Measurements from ENCODE around the gene SBF2. TPM values are rescaled to one million over a fixed set of nuclear protein-coding genes. Genes with fewer than 3 reads are reported as not detected.

The SBF2 gene
- total RNA-seq, 4 donors from 2014 or later = 75.0 to 104 (median 86.9) TPM

- TF ChIP-seq, protein P1, sequence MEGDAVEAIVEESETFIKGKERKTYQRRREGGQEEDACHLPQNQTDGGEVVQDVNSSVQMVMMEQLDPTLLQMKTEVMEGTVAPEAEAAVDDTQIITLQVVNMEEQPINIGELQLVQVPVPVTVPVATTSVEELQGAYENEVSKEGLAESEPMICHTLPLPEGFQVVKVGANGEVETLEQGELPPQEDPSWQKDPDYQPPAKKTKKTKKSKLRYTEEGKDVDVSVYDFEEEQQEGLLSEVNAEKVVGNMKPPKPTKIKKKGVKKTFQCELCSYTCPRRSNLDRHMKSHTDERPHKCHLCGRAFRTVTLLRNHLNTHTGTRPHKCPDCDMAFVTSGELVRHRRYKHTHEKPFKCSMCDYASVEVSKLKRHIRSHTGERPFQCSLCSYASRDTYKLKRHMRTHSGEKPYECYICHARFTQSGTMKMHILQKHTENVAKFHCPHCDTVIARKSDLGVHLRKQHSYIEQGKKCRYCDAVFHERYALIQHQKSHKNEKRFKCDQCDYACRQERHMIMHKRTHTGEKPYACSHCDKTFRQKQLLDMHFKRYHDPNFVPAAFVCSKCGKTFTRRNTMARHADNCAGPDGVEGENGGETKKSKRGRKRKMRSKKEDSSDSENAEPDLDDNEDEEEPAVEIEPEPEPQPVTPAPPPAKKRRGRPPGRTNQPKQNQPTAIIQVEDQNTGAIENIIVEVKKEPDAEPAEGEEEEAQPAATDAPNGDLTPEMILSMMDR (IDR thresholded peaks at IDR 0.05) = no peak
- no peak for TF ChIP-seq EP300 (IDR thresholded peaks at IDR 0.05)
- TF ChIP-seq POLR2A (IDR thresholded peaks at IDR 0.05) = no peak
- peaks cover 0 to 27% (median 0%) of the 10 kb centered on the region in 3 donors for H3K36me3 ChIP-seq
- WGBS, 2 donors = 97% methylated on average over 3 of the region's 3 CpGs
These were observed 425.4 kb downstream of the SBF2 start for GRCh38 chr11:9868641-9869040.

DNA sequence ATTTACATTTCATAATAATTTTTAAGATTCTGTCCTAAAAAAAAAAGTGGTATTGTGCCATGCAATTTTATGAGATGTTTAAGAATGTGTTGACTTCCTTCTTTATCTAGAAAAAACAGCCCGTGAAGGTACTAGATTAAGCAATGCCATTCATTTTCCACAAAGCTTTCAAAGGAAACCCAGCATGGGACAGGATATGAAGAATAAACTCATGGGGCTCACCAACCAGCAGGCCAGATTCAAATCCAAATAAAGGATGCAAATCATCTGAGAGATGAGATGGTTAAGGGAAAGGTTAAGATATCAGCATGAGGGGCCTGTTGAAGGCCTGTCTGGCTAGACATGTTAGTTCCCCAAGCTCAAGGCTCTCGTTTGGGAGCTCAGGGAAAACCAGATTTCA lies 431.0 kb downstream of the SBF2 start:
- 79 to 84% methylated on average over 2 of the region's 2 CpGs for WGBS, 2 donors
- no peak for DNase-seq (ENCODE audit: low spot score in 2 of 2)

More at GRCh38 chr11:9868641-9869040, 425.4 kb downstream of the SBF2 start:
- Histone ChIP-seq H3K4me1 (no peaks in the 10 kb centered on the region), H3K4me3 (no peak overlapping the region), H3K9me3 (peaks cover 0 to 24% (median 0%) of the 10 kb centered on the region in 4 donors), H3K27ac (no peak overlapping the region), H3K27me3 (no peaks in the 10 kb centered on the region)
- no peak for DNase-seq (ENCODE audit: low spot score in 2 of 2)

DNA sequence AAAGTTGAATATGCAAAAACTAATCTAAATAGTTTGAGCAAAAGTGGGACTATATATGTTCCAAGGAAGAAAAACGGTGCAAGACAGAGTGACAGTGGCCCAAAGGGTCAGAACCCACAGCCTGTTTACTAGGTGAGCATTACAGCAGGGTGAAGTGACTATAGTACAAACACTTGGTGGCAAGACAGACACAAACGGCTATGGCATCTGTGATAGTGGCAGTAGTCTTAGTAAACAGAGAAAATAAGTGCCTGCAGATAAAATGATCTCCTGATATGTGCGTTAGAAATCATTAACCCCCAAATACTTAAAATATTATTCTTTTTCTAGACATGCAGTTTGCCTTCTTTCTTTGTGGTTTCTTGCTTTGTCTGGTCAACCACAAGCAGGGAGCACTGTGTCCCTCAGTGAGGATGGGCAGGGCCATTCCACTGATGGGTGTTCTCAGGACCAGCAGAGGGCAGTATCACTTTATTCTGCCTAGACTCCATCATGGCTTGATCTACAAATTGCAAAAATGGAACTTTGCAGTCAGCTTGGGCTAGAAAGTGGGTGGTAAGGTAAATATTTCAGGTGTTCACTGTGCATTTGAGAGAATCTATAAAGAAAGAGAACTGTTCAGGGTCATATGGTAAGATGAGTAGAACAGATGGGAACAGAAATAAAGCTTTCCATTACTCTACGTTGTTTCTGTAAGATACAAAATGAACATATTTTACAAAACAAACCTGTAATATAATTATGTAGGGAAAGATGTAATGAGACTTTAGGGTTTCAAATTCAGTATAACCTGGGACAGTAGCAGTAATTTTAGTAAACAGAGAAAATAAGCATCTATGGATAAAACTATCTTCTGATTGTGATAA lies 431.9 kb downstream of the SBF2 start:
- peak; percentile 21 to 58 for DNase-seq (ENCODE audit: low spot score in 2 of 2)
- Histone ChIP-seq H3K9me3 (peaks cover 0 to 6% (median 0%) of the 10 kb centered on the region in 4 donors), H3K27ac (no peak overlapping the region), H3K36me3 (peaks cover 0 to under 1% (median 0%) of the 10 kb centered on the region in 3 donors), H3K4me1 (peaks cover 0 to 18% (median 4%) of the 10 kb centered on the region in 4 donors), H3K27me3 (no peaks in the 10 kb centered on the region), H3K4me3 (no peak overlapping the region)
- WGBS, 2 donors = 69 to 77% methylated on average over 4 of the region's 4 CpGs
- TF ChIP-seq POLR2A (IDR thresholded peaks at IDR 0.05) (no peak), EP300 (IDR thresholded peaks at IDR 0.05) (peak in 1 of 2 donors; percentile 18)
- TF ChIP-seq, protein P1 (IDR thresholded peaks at IDR 0.05) = peak; percentile 51 to 74 (median 64)

More for the DNA sequence above, 431.0 kb downstream of the SBF2 start:
- Histone ChIP-seq H3K4me3 (no peak overlapping the region), H3K36me3 (no peaks in the 10 kb centered on the region), H3K27me3 (no peaks in the 10 kb centered on the region), H3K9me3 (peaks cover 0 to 6% (median 0%) of the 10 kb centered on the region in 4 donors), H3K4me1 (peaks cover 0 to 18% (median 4%) of the 10 kb centered on the region in 4 donors), H3K27ac (no peak overlapping the region)
- TF ChIP-seq, protein P1 (IDR thresholded peaks at IDR 0.05) = no peak
- TF ChIP-seq EP300 (IDR thresholded peaks at IDR 0.05) (no peak), POLR2A (IDR thresholded peaks at IDR 0.05) (no peak)

DNA sequence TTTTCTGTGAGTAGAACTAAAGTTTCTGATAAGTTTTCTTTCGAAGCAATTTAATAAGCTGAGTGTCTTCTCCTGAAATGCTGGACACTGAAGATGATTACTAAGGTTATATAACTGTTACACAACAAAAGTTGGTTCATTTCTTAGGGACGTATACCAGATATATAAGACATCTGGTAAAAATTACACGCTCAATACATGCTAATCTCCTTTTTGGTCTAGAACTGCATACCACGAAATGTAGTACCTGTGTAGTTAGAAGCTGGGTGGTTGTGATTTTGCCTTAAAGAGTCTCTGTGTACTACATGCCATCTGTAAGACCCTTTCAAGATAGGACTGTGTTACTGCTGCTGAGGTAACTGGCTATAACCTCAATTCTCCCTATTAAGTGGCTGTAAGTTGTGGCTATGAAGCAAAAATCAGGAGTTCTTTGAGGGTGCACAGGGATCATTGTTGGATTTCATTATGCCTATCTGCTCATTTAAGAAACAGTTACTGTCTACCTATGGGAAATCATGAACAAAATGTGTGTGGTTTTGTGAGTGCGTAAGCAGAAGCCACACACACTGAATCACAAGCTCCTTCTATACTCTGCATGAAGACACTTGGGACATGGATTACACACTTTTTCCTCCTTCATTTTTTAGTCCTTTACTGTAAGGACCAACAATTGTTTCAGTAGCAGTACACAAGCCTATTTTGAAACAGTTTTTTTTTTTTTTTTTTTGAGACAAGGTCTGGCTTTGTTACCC lies 434.3 kb downstream of the SBF2 start:
- no peak for DNase-seq (ENCODE audit: low spot score in 2 of 2)
- Histone ChIP-seq H3K4me1 (peaks cover 0 to 18% (median 4%) of the 10 kb centered on the region in 4 donors), H3K27ac (no peak overlapping the region), H3K27me3 (no peaks in the 10 kb centered on the region), H3K4me3 (no peak overlapping the region), H3K36me3 (peaks cover 0 to 23% (median 0%) of the 10 kb centered on the region in 3 donors), H3K9me3 (no peaks in the 10 kb centered on the region)
- WGBS, 2 donors = 87 to 88% methylated on average over 5 of the region's 5 CpGs
- no peak for TF ChIP-seq POLR2A (IDR thresholded peaks at IDR 0.05)
- TF ChIP-seq EP300 (IDR thresholded peaks at IDR 0.05) = no peak
- TF ChIP-seq, protein P1 (IDR thresholded peaks at IDR 0.05) = no peak

Data from tibial nerve (tissue), 4 donors.